H9 (cell line): ENCODE measurements around the gene ANP32A. TPM values are rescaled to one million over a fixed set of nuclear protein-coding genes. Genes with fewer than 3 reads are reported as not detected.

Experiments
- DNase-seq: peaks from one replicate; pipeline ENCODE4 v3.0.0-alpha.2; 2017
- H2AFZ ChIP-seq: one replicate; pipeline ENCODE4 v1.6.1; 2013; ENCODE audit warnings: mild to moderate bottlenecking, low read length, control low read depth, moderate library complexity
- H2AK5ac ChIP-seq: 2 replicates; pipeline ENCODE4 v1.6.1; 2013; ENCODE audit warnings: low read length, control low read depth, mixed read lengths; ENCODE audit not compliant: insufficient read length
- H2BK120ac ChIP-seq: one replicate; pipeline ENCODE4 v1.6.1; 2013; ENCODE audit warnings: low read depth, mild to moderate bottlenecking, low read length, control low read depth, inconsistent platforms; ENCODE audit not compliant: poor library complexity, severe bottlenecking
- H2BK12ac ChIP-seq: 2 replicates; pipeline ENCODE4 v1.6.1; 2013; ENCODE audit warnings: low read length, control low read depth, mixed read lengths, low read depth; ENCODE audit not compliant: insufficient read length
- H2BK15ac ChIP-seq: 2 replicates; pipeline ENCODE4 v1.6.1; 2013; ENCODE audit warnings: low read depth, low read length, control low read depth
- H2BK20ac ChIP-seq: one replicate; pipeline ENCODE4 v1.6.1; 2013; ENCODE audit warnings: low read depth, mild to moderate bottlenecking, low read length, control low read depth, inconsistent platforms; ENCODE audit not compliant: poor library complexity, severe bottlenecking
- H2BK5ac ChIP-seq: 2 replicates; pipeline ENCODE4 v1.6.1; 2013; ENCODE audit warnings: low read length, control low read depth, mixed read lengths; ENCODE audit not compliant: insufficient read length
- H3K14ac ChIP-seq: 2 replicates; pipeline ENCODE4 v1.6.1; 2013; ENCODE audit warnings: low read length, control low read depth; ENCODE audit not compliant: insufficient read depth
- H3K18ac ChIP-seq: 2 replicates; pipeline ENCODE4 v1.6.1; 2013; ENCODE audit warnings: low read depth, mild to moderate bottlenecking, mixed read lengths, low read length, control low read depth; ENCODE audit not compliant: insufficient read length
- H3K23ac ChIP-seq: 2 replicates; pipeline ENCODE4 v1.6.1; 2013; ENCODE audit warnings: low read length, control low read depth, mixed read lengths, low read depth; ENCODE audit not compliant: insufficient read length
- H3K23me2 ChIP-seq: 2 replicates; pipeline ENCODE4 v1.6.1; 2013; ENCODE audit warnings: low read depth, mild to moderate bottlenecking, mixed read lengths, low read length, control low read depth; ENCODE audit not compliant: insufficient read length, poor library complexity, severe bottlenecking
- H3K27ac ChIP-seq: 2 replicates; pipeline ENCODE4 v1.5.1; 2013; ENCODE audit warnings: low read length, control low read depth, mixed read lengths, low read depth; ENCODE audit not compliant: insufficient read length
- H3K27me3 ChIP-seq: 2 replicates; pipeline ENCODE4 v1.6.1; 2013; ENCODE audit warnings: low read length, control low read depth, inconsistent platforms; ENCODE audit not compliant: insufficient read depth
- H3K4ac ChIP-seq: 2 replicates; pipeline ENCODE4 v1.6.1; 2013; ENCODE audit warnings: low read depth, mild to moderate bottlenecking, control low read depth, inconsistent platforms, low read length, moderate library complexity
- H3K4me1 ChIP-seq: 2 replicates; pipeline ENCODE4 v1.6.1; 2013; ENCODE audit warnings: low read length, control low read depth, inconsistent platforms; ENCODE audit not compliant: insufficient read depth
- H3K4me2 ChIP-seq: 2 replicates; pipeline ENCODE4 v1.6.1; 2013; ENCODE audit warnings: low read length, control low read depth, mixed read lengths; ENCODE audit not compliant: insufficient read length, insufficient read depth
- H3K56ac ChIP-seq: 2 replicates; pipeline ENCODE4 v1.6.1; 2013; ENCODE audit warnings: low read depth, mild to moderate bottlenecking, mixed read lengths, low read length, control low read depth; ENCODE audit not compliant: insufficient read length
- H3K79me1 ChIP-seq: 2 replicates; pipeline ENCODE4 v1.6.1; 2013; ENCODE audit warnings: low read depth, mild to moderate bottlenecking, moderate library complexity, low read length, control low read depth, inconsistent platforms; ENCODE audit not compliant: insufficient read depth, poor library complexity, severe bottlenecking
- H3K79me2 ChIP-seq: 2 replicates; pipeline ENCODE4 v1.6.1; 2013; ENCODE audit warnings: low read length, control low read depth, inconsistent platforms; ENCODE audit not compliant: insufficient read depth
- H3K9ac ChIP-seq: 2 replicates; pipeline ENCODE4 v1.6.1; 2013; ENCODE audit warnings: low read length, control low read depth, mixed read lengths; ENCODE audit not compliant: insufficient read length; ENCODE audit errors: extremely low read depth
- H3K9me3 ChIP-seq: one replicate; pipeline ENCODE4 v1.6.1; 2013; ENCODE audit warnings: low read depth, low read length, inconsistent platforms; ENCODE audit not compliant: control insufficient read depth
- H3T11ph ChIP-seq: one replicate; pipeline ENCODE4 v1.6.1; 2013; ENCODE audit warnings: mild to moderate bottlenecking, low read length, control low read depth, inconsistent platforms
- H4K20me1 ChIP-seq: one replicate; pipeline ENCODE4 v1.6.1; 2013; ENCODE audit not compliant: control insufficient read depth, insufficient read length, insufficient read depth
- H4K5ac ChIP-seq: 2 replicates; pipeline ENCODE4 v1.6.1; 2013; ENCODE audit warnings: low read depth, mild to moderate bottlenecking, mixed read lengths, low read length, control low read depth; ENCODE audit not compliant: insufficient read length
- H4K8ac ChIP-seq: replicated peaks from 2 replicates; pipeline ENCODE4 v1.6.1; 2013; ENCODE audit warnings: low read length, control low read depth, mixed read lengths, low read depth; ENCODE audit not compliant: insufficient read length
- H4K91ac ChIP-seq: 2 replicates; pipeline ENCODE4 v1.6.1; 2013; ENCODE audit warnings: low read depth, mild to moderate bottlenecking, moderate library complexity, mixed read lengths, low read length, control low read depth; ENCODE audit not compliant: insufficient read length
- H3K27ac Mint-ChIP-seq, 3 experiments: 2 replicates in 2 of 3; 3 replicates in 1 of 3; pipeline ENCODE4 v1.8.0; 2020 to 2021; ENCODE audit warnings: mixed read lengths in 3 of 3, mild to moderate bottlenecking in 1 of 3, moderate library complexity in 1 of 3
- H3K27me3 Mint-ChIP-seq: 2 replicates; pipeline ENCODE4 v1.8.0; 2021; ENCODE audit warnings: low read depth, mild to moderate bottlenecking, moderate library complexity, mixed read lengths
- H3K36me3 Mint-ChIP-seq, 3 experiments: 2 replicates in 2 of 3; 3 replicates in 1 of 3; pipeline ENCODE4 v1.8.0; 2020 to 2021; ENCODE audit warnings: low read depth in 3 of 3, mixed read lengths in 3 of 3; ENCODE audit not compliant: insufficient read depth in 1 of 3
- H3K4me1 Mint-ChIP-seq, 2 experiments: 2 replicates each; pipeline ENCODE4 v1.8.0; 2020; ENCODE audit warnings: mixed read lengths in 2 of 2
- H3K4me3 Mint-ChIP-seq, 2 experiments: 2 replicates in 1 of 2; 3 replicates in 1 of 2; pipeline ENCODE4 v1.8.0; 2020 to 2021; ENCODE audit warnings: mild to moderate bottlenecking in 2 of 2, mixed read lengths in 2 of 2, moderate library complexity in 1 of 2
- H3K9me3 Mint-ChIP-seq, 2 experiments: 2 replicates in 1 of 2; 3 replicates in 1 of 2; pipeline ENCODE4 v1.8.0; 2020; ENCODE audit warnings: mild to moderate bottlenecking in 2 of 2, mixed read lengths in 2 of 2, moderate library complexity in 1 of 2
- WGBS: extraction: QIAGEN DNeasy Blood & Tissue Kit; methylation state at CpG from one replicate; pipeline ENCODE4 v1.1.7; 2013; ENCODE audit warnings: missing lambda C conversion rate, low lambda C conversion rate, mixed read lengths; ENCODE audit not compliant: insufficient read length; ENCODE audit errors: extremely low coverage; 5-methylcytosine and 5-hydroxymethylcytosine counted together
- total RNA-seq: library from RNA; stranded (reverse); gene quantifications from 2 replicates; pipeline ENCODE4 v1.2.1, GENCODE V29; 2021
- TF ChIP-seq, protein P1 (sequence below): fragments of 200-600 bp; sonication (generic); conservative IDR thresholded peaks from 3 replicates; pipeline ENCODE4 v1.8.0; 2021; ENCODE audit warnings: antibody characterized with exemption, mild to moderate bottlenecking

The ANP32A gene
- total RNA-seq, 1 experiment from 2014 or later, result 318 TPM

- Mint-ChIP-seq H3K36me3 (peaks cover 46 to 92% (median 87%) of the 10 kb centered on the region in 3 experiments), H3K9me3 (no peaks in the 10 kb centered on the region), H3K4me1 (peaks cover 27 to 38% of the 10 kb centered on the region in 2 experiments), H3K27ac (peak overlapping the region; percentile 73 to 82 (median 77); a peak in 6 of 7 replicates), H3K27me3 (no peaks in the 10 kb centered on the region), H3K4me3 (peak overlapping the region in 1 of 2 experiments; percentile 2; a peak in 2 of 5 replicates)
- no peak overlapping the region for H2BK5ac ChIP-seq
- no peak overlapping the region for H3K18ac ChIP-seq
- no peak overlapping the region for H3K4ac ChIP-seq
- H3T11ph ChIP-seq, result no peak overlapping the region
- DNase-seq, result peak; percentile 80
- no peak overlapping the region for H3K27ac ChIP-seq
- no peak overlapping the region for H2AK5ac ChIP-seq
- H3K9ac ChIP-seq, result no peak overlapping the region
- no peaks in the 10 kb centered on the region for H3K27me3 ChIP-seq
- no peak overlapping the region for H3K14ac ChIP-seq
- no peak overlapping the region for H3K4me2 ChIP-seq
- TF ChIP-seq, protein P1, sequence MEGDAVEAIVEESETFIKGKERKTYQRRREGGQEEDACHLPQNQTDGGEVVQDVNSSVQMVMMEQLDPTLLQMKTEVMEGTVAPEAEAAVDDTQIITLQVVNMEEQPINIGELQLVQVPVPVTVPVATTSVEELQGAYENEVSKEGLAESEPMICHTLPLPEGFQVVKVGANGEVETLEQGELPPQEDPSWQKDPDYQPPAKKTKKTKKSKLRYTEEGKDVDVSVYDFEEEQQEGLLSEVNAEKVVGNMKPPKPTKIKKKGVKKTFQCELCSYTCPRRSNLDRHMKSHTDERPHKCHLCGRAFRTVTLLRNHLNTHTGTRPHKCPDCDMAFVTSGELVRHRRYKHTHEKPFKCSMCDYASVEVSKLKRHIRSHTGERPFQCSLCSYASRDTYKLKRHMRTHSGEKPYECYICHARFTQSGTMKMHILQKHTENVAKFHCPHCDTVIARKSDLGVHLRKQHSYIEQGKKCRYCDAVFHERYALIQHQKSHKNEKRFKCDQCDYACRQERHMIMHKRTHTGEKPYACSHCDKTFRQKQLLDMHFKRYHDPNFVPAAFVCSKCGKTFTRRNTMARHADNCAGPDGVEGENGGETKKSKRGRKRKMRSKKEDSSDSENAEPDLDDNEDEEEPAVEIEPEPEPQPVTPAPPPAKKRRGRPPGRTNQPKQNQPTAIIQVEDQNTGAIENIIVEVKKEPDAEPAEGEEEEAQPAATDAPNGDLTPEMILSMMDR, result peak; percentile 83
- no peak overlapping the region for H2BK120ac ChIP-seq
- no peak overlapping the region for H2BK12ac ChIP-seq
- no peak overlapping the region for H4K91ac ChIP-seq
- no peak overlapping the region for H3K56ac ChIP-seq
- no peaks in the 10 kb centered on the region for H4K20me1 ChIP-seq
- H3K79me2 ChIP-seq, result no peaks in the 10 kb centered on the region; the same call in 1 of the 2 replicates
- H2BK15ac ChIP-seq, result no peak overlapping the region
- H4K8ac ChIP-seq, result no peak overlapping the region
- no peaks in the 10 kb centered on the region for H3K23me2 ChIP-seq
- H4K5ac ChIP-seq, result no peak overlapping the region
- no peak overlapping the region for H2AFZ ChIP-seq
- H3K79me1 ChIP-seq, result no peaks in the 10 kb centered on the region
- no peak overlapping the region for H3K23ac ChIP-seq
- no peak overlapping the region for H2BK20ac ChIP-seq
- no peaks in the 10 kb centered on the region; the same call in 1 of the 2 replicates for H3K4me1 ChIP-seq
- WGBS, result no CpG with 5 or more reads among the region's 9 CpGs
- no peaks in the 10 kb centered on the region for H3K9me3 ChIP-seq
Measured at GRCh38 chr15:68783226-68784058, 37.3 kb downstream of the ANP32A start.
